AG09319 (cell line): Measurements from ENCODE around the gene C6orf15.

ENCODE experiments used
- DNase-seq: peaks from one replicate; pipeline ENCODE4 v3.0.0-alpha.2; 2010; ENCODE audit warnings: low read depth; ENCODE audit errors: extremely low read depth
- TF ChIP-seq, protein P1 (sequence below): IDR thresholded peaks from 2 replicates; pipeline ENCODE4 v1.5.1; 2011; ENCODE audit warnings: low read depth, mild to moderate bottlenecking, inconsistent platforms, low read length, moderate library complexity

C6orf15 gene

DNA sequence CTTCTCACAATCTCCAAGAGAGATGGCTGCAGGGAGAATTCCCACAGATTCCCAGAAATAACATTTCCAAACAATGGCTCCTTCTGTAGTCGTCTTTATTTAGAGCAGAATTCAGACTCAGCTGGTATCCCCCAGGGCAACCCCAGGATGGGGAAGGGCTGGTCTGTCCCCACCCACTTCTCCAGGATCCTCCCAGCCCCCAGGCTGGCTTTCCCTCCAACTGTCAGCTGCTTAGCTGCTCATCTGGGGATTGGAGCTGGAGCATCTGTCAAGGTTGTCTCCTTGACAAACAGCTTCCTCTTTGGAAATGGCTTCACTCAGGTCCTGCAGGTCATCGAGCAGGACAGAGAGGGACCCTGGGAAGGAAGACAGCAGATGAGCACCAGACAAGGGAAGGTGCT is 30.0 kb upstream of the C6orf15 start:
- TF ChIP-seq, protein P1, sequence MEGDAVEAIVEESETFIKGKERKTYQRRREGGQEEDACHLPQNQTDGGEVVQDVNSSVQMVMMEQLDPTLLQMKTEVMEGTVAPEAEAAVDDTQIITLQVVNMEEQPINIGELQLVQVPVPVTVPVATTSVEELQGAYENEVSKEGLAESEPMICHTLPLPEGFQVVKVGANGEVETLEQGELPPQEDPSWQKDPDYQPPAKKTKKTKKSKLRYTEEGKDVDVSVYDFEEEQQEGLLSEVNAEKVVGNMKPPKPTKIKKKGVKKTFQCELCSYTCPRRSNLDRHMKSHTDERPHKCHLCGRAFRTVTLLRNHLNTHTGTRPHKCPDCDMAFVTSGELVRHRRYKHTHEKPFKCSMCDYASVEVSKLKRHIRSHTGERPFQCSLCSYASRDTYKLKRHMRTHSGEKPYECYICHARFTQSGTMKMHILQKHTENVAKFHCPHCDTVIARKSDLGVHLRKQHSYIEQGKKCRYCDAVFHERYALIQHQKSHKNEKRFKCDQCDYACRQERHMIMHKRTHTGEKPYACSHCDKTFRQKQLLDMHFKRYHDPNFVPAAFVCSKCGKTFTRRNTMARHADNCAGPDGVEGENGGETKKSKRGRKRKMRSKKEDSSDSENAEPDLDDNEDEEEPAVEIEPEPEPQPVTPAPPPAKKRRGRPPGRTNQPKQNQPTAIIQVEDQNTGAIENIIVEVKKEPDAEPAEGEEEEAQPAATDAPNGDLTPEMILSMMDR = no peak
- no peak for DNase-seq

- TF ChIP-seq, protein P1 = no peak
- no peak for DNase-seq
Observed at GRCh38 chr6:31140643-31141042, 28.3 kb upstream of the C6orf15 start.

GRCh38 chr6:31139599-31139998 is 27.2 kb upstream of the C6orf15 start:
- TF ChIP-seq, protein P1 = no peak
- DNase-seq = no peak

- no peak for DNase-seq
- TF ChIP-seq, protein P1 = no peak
Observed at GRCh38 chr6:31138982-31139381, 26.6 kb upstream of the C6orf15 start, which contains the start of gene PSORS1C2. Gene PSORS1C2 (minus strand): TSS chr6:31139066. CDS start chr6:31139026, 40 bp downstream.

GRCh38 chr6:31135710-31136109 is 23.3 kb upstream of the C6orf15 start:
- TF ChIP-seq, protein P1 = no peak
- DNase-seq = no peak

- TF ChIP-seq, protein P1 = no peak
Observed at GRCh38 chr6:31132806-31133205, 20.4 kb upstream of the C6orf15 start.

GRCh38 chr6:31131595-31131994 is 19.2 kb upstream of the C6orf15 start:
- TF ChIP-seq, protein P1 = no peak
- no peak for DNase-seq

More at GRCh38 chr6:31132806-31133205, 20.4 kb upstream of the C6orf15 start:
- DNase-seq = no peak
